ENCODE measurements around the gene CERKL. TPM values are rescaled to one million over a fixed set of nuclear protein-coding genes. Genes with fewer than 3 reads are reported as not detected.

Gene CERKL
- total RNA-seq, 1 donor from 2014 or later: not detected

DNA sequence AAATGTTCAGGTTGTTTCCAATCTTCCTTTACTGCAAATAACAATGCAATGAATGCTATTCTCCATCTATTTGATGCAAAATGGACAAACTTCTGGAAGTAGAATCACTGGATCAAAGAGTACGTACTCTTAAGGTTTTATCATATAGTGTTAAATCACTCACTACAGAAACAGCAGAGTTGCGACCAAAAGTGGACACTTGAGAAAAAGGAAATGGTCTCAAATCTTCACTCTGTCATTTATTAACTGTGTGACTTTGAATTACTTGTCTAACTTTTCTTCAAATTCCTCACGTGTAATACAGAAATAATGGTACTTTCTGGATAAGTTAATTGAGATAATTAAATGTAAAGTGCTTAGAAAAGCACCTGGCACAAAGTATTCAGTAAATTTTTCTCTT lies 78.1 kb downstream of the CERKL start:
- no peak for DNase-seq (ENCODE audit: low spot score)

DNA sequence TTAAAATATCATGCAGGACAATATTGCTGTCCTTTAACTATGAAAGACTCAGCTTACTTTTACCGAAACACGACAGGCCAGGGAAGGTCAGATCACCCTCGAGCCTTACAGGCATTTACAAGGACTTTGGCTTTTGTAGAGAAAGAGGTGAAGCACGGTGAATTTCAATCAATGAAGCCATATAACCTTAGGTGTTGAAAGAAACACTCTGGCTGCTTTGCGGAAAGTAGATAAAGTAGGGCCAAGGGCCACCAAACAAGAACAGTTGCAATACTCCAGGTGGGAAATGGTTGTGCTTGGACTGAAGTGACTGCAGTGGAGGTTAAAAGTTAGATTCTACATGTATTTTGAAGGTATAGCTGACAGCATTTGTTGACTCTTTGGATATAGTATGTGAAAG lies 80.5 kb downstream of the CERKL start:
- no peak for DNase-seq (ENCODE audit: low spot score)

- no peak for DNase-seq (ENCODE audit: low spot score)
Observed at GRCh38 chr2:181575650-181576025, 81.3 kb downstream of the CERKL start.

DNA sequence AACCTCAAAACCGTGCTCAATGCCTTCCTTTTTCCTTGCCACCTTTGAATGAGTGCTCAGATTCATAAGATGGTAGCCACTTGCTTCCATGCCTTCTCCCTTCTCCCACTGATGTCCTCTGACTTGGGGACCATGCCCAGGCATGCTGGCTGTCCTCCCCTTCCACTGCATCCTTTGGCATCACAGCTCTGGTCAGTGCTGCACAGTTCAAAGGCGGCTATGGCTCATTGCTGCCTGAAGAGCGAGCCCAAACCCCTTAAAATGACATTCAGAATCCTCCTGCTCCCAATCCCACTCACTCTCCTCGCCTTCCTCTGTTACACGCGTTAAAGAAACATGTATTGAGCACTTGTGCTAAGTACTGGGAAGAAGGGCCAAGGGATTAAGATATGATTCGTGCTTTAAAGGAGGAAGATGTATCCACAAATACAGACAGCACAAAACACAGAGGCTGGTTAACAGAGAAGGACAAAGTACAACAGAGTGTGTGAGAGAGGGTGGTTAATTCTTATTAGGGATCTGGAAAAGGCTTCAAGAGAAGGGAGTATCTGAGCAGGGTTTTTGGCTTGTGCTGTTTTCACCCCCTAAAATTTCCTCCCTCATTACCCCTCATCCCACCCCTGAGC lies 81.8 kb downstream of the CERKL start:
- DNase-seq (ENCODE audit: low spot score): no peak

- no peak for DNase-seq (ENCODE audit: low spot score)
Observed at GRCh38 chr2:181574321-181574720, 82.6 kb downstream of the CERKL start.

GRCh38 chr2:181573140-181573736 lies 83.7 kb downstream of the CERKL start:
- no peak for DNase-seq (ENCODE audit: low spot score)

DNA sequence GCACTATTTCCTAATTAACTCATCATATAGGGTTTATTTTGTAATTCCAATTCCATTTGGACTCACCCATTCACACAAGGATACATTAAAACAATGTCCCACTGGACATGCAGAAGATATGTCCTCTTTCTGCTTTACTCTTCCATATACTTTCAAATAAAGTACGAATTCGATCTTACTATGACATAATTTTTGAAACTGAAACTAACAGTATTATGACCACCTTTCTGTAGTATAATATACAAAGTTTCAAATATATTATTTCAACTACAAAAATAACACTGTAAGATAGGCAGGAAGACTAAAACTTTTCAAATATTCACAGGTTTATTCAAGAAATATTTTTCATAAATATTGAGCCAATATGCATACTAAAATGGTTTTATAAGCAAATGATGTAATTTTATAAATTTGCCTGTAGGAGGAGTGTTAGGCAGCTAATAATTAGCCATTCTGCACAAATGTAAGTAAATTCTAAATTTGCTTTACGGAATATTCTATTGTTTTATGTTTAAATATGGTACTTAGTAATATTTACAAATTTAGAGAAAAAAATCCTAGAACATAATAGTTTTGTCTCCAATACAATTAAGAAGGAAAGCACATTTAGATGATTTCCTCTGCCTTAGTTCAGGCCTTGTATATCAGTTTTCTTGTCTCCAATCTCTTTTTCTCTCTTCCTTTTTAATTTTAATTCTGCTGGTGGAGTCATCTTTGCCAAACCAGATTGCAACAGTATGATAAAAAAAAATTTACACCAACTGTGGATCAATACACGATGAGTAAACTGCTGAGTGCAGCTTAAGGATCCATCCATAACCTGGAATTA lies 85.9 kb downstream of the CERKL start:
- DNase-seq (ENCODE audit: low spot score): no peak

DNA sequence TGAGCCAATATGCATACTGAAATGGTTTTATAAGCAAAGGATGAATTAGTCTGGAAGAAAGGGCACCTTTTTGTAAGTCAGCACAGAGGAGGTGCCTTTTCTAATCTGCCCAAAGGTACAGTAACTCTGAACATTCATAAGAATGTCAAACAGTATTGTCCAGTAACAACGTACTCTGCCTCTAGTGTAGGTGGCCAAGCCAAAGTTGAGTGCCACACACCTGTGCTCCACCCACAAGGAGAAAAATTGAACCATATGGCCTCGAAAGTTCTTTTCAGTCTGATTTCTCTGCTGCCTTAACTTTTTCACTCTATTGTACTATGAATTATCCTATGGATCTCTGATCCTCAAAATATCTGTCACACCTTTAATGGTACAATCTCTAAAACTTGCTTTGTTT lies 86.8 kb downstream of the CERKL start:
- DNase-seq (ENCODE audit: low spot score): no peak

DNA sequence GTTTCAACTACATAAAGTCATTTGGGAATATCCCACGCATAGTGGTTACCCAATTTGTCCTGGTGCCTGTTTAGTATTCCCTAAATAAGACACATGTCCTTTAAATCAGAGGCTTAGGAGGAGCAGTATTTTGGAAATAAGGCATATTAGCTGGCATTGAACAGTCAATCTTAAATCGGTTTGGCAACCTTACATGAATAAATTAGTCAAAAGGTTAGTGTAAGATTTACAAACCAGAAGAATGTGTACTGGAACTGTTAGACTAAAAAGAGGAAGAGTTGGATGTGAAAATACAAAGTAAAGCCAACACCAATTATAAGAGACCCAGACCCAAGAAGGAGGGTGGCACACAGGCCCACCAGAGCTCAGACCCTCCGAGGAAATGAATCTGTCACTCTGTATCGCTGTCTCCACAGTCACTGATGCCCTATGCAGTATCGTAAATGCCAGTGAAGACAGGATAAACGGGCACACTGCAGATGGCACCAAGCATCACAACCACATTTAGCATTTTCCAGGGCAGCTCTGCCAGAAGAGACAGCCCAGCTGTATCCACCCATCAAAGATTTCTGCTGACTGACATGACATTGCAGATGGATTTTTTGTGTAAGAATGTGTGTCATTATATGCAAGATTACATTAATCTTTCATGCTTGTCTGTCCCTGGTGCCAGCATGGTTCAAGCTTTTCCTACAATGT lies 90.4 kb downstream of the CERKL start:
- no peak for DNase-seq (ENCODE audit: low spot score)

- DNase-seq (ENCODE audit: low spot score): no peak
Observed at GRCh38 chr2:181563101-181563692, 93.7 kb downstream of the CERKL start.

- no peak for DNase-seq (ENCODE audit: low spot score)
Observed at GRCh38 chr2:181558371-181558770, 98.5 kb downstream of the CERKL start.

GRCh38 chr2:181554061-181554830 lies 102.7 kb downstream of the CERKL start:
- no peak for DNase-seq (ENCODE audit: low spot score)

- DNase-seq (ENCODE audit: low spot score): no peak
Observed at GRCh38 chr2:181553244-181553643, 103.7 kb downstream of the CERKL start.

DNA sequence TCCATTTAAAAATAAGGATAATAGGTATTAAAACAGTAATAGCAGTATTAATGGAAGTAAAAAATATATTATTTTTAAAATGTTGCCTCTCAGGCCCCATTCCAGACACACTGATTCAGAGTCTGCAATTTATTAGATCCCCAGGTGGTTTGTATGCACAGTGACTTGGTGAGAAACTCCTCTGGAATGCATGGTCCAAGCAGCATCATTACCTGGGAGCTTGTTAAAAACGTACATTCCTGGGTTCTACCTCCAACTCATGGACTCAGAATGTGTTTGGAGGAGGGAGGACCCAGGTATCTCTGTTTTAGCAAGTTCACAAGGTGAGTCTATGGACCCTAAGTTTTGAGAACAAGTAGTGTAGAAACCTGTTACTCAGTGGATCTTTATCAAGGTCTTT lies 104.1 kb downstream of the CERKL start:
- DNase-seq (ENCODE audit: low spot score): no peak

DNA sequence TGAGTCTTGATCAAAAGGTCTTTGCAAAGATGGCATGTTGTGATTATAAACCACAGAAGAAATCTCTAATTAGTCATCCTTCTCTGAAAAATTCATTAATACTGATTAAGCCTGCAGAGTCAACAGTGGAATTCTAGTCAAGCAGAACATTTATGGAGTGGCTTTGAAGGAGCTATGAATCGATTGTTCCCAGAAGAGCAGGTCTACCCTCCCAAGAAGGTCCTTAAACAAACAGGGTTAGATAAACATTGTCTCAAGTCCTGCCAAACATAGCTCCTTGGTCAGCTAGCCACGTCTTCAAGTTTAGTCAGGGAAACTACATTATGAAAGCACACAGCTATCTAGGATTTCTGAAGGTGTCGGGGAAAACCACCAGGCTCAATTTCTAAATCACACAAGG lies 110.8 kb downstream of the CERKL start:
- DNase-seq (ENCODE audit: low spot score): no peak

DNA sequence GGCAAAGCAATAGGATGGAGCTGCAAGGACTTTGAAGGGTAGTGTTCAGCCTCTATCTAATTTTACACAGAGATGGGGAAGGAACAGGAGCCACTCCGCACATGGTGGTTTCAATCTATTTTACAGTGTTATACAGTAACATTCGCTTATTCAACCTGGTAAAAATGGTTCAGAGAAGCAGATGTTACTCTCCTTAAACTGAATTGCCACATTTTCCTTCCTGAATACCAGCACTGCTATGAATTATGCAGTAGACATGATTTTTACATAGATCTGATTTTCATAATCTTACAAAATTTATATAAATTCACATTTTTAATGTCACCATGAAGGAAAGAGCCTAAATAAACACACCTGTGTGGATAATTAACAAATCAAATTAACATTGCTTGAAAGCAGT lies 114.7 kb downstream of the CERKL start:
- DNase-seq (ENCODE audit: low spot score): no peak

DNA sequence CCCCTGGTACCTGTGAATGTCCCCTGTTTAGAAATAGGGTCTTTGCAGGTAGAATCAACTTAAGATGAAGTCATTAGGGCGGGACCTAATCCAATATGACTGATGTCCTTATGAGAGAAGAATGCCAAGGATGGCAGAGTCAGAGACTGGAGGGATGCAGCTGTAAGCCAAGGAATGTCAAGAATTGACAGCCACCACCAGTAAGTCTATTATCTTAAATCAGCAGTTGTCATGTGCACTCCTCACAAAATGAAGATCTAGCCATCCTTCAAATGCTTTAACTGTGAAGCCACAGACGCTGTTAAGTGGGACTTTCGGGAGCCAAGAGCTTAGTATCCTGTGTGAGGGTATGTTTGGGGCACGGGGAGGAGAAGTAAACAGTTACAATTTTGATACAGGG lies 116.5 kb downstream of the CERKL start:
- no peak for DNase-seq (ENCODE audit: low spot score)

GRCh38 chr2:181536730-181537129 lies 120.2 kb downstream of the CERKL start:
- DNase-seq (ENCODE audit: low spot score): no peak

DNA sequence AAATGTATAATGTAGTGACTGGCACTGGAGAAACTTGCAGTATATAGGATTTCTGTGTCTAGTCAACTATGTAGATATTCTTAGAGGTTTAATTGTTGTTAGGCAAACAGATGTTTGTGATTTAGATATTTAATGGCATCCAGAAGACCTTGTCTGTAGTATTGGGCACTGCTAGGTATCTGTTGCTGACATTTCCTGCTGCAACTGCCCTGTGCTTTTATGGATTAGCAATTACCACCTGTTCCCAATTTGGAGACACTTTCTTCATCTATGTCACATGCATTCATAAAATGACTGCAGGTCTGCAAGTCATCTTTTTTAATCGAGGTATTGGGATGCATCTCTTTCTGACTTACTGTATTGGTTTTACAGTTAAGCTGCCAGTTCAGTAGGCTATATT lies 128.5 kb downstream of the CERKL start:
- no peak for DNase-seq (ENCODE audit: low spot score)

DNA sequence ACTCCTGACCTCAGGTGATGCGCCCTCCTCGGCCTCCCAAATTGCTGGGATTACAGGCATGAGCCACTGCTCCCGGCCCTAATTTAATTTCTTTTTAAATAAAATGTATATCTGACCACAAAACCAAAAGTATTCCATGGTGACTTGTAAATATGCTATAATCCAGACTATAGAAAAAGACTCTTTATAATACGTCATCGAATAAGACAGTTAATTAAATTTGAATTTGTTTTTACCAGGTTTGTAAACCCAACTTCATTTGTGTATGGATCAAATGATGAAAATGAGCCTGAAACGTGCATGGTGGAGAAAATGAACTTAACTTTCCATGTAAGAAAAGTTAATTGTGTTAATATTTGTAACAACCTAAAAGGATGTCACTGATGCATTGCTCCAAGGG lies 129.8 kb downstream of the CERKL start:
- no peak for DNase-seq (ENCODE audit: low spot score)

GRCh38 chr2:181526014-181526413 lies 130.9 kb downstream of the CERKL start:
- no peak for DNase-seq (ENCODE audit: low spot score)
